Right forelimb (tissue), 1 donor: ENCODE results near the gene XRCC6.
"Not testable (repeated sequence)": the region's sequence is repeated elsewhere in the genome, so short reads cannot be mapped to it uniquely, and the experiment has no call there.

ENCODE experiments used
- DNase-seq: peaks from one replicate; pipeline ENCODE4 v3.0.0-alpha.2; 2018

XRCC6 gene

GRCh38 chr22:41598891-41599635, 22.0 kb upstream of the XRCC6 start:
- no peak for DNase-seq

- DNase-seq = no peak
These were observed 20.1 kb upstream of the XRCC6 start for GRCh38 chr22:41600976-41601375.

GRCh38 chr22:41603873-41604332, 17.2 kb upstream of the XRCC6 start:
- no peak for DNase-seq

- no peak for DNase-seq
These were observed 12.7 kb upstream of the XRCC6 start for GRCh38 chr22:41608386-41608785.

GRCh38 chr22:41612603-41613306, 8.3 kb upstream of the XRCC6 start:
- no peak for DNase-seq

GRCh38 chr22:41613456-41613855, 7.6 kb upstream of the XRCC6 start:
- DNase-seq = no peak

- DNase-seq = peak; percentile 44
These were observed 1.0 kb upstream of the XRCC6 start for GRCh38 chr22:41619979-41620588.

- DNase-seq = no peak
These were observed 451 bp upstream of the XRCC6 start, which contains the start of gene DESI1 for GRCh38 chr22:41620589-41621098. Gene DESI1, minus strand, starts transcription at chr22:41621043. Its CDS starts 204 bp downstream, at chr22:41620839.

- no peak for DNase-seq
These were observed 750 bp downstream of the XRCC6 start for GRCh38 chr22:41621911-41622179.

- DNase-seq = no peak
These were observed 4.5 kb downstream of the XRCC6 start for GRCh38 chr22:41625577-41625976.

- not testable (repeated sequence) for DNase-seq
These were observed 10.0 kb downstream of the XRCC6 start for GRCh38 chr22:41631115-41631514.

GRCh38 chr22:41631615-41632014, 10.5 kb downstream of the XRCC6 start:
- not testable (repeated sequence) for DNase-seq

- DNase-seq = not testable (repeated sequence)
These were observed 13.5 kb downstream of the XRCC6 start for GRCh38 chr22:41634610-41635009.

- DNase-seq = no peak
These were observed 15.4 kb downstream of the XRCC6 start for GRCh38 chr22:41636467-41636866.

- not testable (repeated sequence) for DNase-seq
These were observed 16.5 kb downstream of the XRCC6 start for GRCh38 chr22:41637623-41638022.

- DNase-seq = no peak
These were observed 17.0 kb downstream of the XRCC6 start for GRCh38 chr22:41638124-41638523.

- DNase-seq = no peak
These were observed 17.7 kb downstream of the XRCC6 start for GRCh38 chr22:41638748-41639147.

GRCh38 chr22:41641854-41642253, 20.8 kb downstream of the XRCC6 start:
- DNase-seq = no peak

- DNase-seq = no peak
These were observed 21.4 kb downstream of the XRCC6 start for GRCh38 chr22:41642331-41643110.

- DNase-seq = no peak
These were observed 26.7 kb downstream of the XRCC6 start for GRCh38 chr22:41647771-41648170.

GRCh38 chr22:41648432-41648831, 27.3 kb downstream of the XRCC6 start:
- DNase-seq = no peak

GRCh38 chr22:41650229-41650628, 29.1 kb downstream of the XRCC6 start:
- no peak for DNase-seq

- no peak for DNase-seq
These were observed 29.7 kb downstream of the XRCC6 start for GRCh38 chr22:41650821-41651220.
